ENCODE measurements around the gene RAB11B.
A peak's percentile ranks its signal among the peaks of the same experiment; 100 is the strongest.
"Not testable (repeated sequence)": the region's sequence is repeated elsewhere in the genome, so short reads cannot be mapped to it uniquely, and the experiment has no call there.

The RAB11B gene

DNA sequence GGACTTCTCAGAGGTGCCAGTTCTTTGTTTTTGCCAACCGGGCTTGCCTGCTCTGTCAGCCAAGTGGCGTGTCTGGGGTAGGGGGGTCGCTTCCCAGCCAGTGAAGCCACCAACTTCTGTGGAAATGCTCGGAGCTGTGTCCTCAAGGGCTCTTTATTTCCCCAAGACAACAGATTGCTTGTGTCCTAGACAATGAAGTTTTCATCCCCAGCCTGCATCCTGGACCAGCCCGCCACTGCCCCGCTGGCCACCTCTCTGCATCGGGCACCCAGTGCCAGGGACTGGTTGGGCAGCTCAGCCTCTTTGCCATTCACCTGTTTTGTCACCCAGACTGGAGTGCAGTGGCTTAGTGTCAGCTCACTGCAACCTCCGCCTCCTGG, 3.7 kb downstream of the RAB11B start:
- peak; percentile 94 for DNase-seq (ENCODE audit: low spot score)

DNA sequence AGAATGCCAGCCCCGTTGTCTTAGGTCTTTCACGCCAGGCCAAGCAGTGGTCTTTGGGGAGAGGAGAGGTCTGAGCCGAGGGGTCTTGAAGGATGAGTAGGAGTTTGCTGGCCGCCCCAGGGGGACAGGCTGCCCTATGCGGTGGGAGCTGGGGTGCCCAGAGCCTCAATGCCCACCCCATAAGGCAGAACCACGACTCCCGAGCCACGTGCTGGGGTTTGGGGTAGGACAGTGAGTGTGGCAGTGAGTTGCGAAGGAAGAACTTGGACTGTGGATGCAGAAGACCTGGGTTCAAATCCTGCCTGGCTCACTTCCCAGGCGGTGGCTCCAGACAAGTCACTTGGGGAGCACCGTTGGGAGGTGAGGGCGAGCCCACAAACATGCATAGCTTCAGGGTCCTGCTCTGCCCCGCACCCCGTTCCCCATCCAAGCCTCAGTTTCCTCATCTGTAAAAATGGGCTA, 5.5 kb downstream of the RAB11B start:
- no peak for DNase-seq (ENCODE audit: low spot score)

GRCh38 chr19:8396185-8396562, 6.0 kb downstream of the RAB11B start:
- no peak for DNase-seq (ENCODE audit: low spot score)

GRCh38 chr19:8396563-8397203, 6.5 kb downstream of the RAB11B start:
- peak; percentile 84 for DNase-seq (ENCODE audit: low spot score)

GRCh38 chr19:8397271-8397670, 7.1 kb downstream of the RAB11B start:
- no peak for DNase-seq (ENCODE audit: low spot score)

DNA sequence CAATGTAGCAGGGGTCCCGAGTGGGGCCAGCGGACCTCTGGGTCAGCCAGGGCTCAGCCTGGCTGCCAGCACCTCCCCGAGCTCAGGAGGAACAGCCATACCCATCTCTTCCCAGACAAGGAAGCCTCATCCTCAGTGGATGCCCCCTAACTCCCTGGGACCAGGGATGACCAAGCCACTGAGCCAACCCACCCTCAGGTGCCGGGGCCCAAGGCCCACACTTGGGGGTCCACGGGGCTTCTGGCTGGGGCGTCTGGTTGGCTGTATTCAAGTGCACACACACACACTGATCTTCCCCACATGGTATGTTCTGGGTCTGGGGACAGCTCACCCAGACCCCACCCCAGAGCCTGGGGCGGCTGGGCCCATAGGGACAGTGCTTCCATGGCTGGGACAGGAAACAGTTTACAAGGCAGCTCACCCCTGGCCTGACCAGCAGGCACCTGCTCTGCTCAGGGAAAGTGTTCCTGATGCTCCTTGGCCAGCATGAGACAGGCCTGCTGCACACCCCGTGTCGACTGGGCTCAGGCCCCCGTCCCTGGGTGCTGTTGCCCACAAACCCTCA, 7.7 kb downstream of the RAB11B start:
- no peak for DNase-seq (ENCODE audit: low spot score)

DNA sequence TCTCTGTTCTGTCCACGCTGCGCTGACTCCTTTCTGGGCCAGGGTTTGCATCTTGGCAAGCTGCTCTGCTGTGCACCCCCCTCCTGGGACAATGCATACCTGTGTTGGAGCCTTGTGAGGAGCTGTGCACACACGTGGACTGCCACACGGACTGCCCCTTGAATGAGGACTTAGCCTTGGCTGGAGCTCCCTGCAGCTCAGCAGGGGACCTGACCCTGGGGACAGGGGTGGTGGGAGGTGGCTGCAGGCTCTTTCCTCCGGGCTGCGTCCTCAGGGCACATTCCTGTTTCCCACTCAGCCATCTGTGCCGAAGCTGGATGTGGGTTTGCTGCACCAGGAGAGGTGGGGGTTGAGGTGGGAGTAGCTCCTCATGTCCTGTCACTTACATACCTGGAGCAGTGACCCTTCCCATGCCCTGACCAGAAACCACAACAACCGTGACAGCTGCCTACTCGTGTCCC, 8.2 kb downstream of the RAB11B start:
- no peak for DNase-seq (ENCODE audit: low spot score)

DNA sequence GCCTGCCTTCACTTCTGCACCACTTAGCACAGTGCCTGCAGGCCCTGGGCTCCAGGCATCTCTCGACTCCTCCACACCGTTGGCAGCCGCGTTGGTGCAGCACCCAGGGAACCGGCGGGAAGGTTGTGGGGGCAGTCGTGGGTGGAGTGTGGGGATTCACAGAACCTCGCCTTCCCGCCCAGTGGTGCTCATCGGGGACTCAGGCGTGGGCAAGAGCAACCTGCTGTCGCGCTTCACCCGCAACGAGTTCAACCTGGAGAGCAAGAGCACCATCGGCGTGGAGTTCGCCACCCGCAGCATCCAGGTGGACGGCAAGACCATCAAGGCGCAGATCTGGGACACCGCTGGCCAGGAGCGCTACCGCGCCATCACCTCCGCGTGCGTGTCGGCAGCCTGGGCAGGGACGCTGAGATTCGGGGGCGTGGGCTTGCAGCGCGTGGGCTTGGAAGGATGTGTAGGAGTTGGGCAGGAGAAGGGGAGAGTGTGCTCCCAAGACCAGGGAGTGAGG, 9.6 kb downstream of the RAB11B start:
- DNase-seq (ENCODE audit: low spot score) = no peak

DNA sequence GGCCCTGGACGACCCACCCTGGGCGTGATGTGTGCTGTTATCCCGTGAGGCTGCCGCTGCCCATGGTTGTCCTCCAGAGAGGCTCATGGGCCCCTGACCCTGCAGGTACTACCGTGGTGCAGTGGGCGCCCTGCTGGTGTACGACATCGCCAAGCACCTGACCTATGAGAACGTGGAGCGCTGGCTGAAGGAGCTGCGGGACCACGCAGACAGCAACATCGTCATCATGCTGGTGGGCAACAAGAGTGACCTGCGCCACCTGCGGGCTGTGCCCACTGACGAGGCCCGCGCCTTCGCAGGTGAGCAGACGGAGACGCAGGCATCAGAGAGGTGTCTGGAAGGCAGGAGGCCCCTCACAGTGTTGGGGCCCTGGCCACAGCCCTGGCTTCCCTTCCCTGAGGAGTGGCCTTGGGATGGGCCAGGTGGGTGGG, 11.8 kb downstream of the RAB11B start:
- no peak for DNase-seq (ENCODE audit: low spot score)

GRCh38 chr19:8403098-8403819, 13.1 kb downstream of the RAB11B start:
- DNase-seq (ENCODE audit: low spot score) = no peak

GRCh38 chr19:8403820-8404109, 13.6 kb downstream of the RAB11B start:
- no peak for DNase-seq (ENCODE audit: low spot score)

GRCh38 chr19:8404391-8405151, 14.4 kb downstream of the RAB11B start:
- no peak for DNase-seq (ENCODE audit: low spot score)

DNA sequence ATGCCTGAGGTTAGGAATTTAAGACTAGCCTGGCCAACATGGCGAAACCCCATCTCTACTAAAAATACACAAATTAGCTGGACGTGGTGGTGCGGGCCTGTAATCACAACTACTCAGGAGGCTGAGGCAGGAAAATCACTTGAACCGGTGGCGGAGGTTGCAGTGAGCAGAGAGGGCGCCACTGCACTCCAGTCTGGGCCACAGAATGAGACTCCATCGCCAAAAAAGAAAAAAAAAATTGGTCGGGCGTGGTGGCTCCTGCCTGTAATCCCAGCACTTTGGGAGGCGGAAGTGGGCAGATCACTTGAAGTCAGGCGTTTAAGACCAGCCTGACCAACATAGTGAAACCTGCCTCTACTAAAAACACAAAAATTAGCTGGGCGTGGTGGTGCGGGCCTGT, 20.6 kb downstream of the RAB11B start:
- not testable (repeated sequence) for DNase-seq (ENCODE audit: low spot score)

GRCh38 chr19:8412783-8413628, 22.8 kb downstream of the RAB11B start, which contains the start of gene MARCHF2:
Gene MARCHF2, plus strand, starts transcription at chr19:8413305. Its CDS starts 8,536 bp downstream, at chr19:8421841.
- peak; percentile 99 for DNase-seq (ENCODE audit: low spot score)

GRCh38 chr19:8413629-8413995, 23.5 kb downstream of the RAB11B start:
- no peak for DNase-seq (ENCODE audit: low spot score)

DNA sequence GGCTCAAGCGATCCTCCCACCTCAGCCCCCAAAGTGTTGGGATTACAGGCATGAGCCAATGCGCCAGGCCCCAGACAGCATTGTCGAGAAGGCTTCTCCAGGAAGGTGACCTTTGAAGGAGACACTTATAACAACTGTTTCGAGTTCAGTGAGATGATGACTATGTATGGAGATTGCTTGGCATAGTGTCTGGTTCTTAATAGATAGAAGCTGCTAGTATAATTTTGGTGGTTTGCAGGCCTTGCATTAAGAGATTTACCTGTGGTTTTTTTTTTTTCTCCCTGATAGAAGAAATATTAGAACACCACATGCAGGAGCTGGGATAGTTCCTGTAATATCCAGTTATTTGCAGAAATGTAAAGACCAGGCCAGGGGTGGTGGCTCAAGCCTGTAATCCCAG, 26.6 kb downstream of the RAB11B start:
- no peak for DNase-seq (ENCODE audit: low spot score)

GRCh38 chr19:8421484-8422461, 31.6 kb downstream of the RAB11B start:
- DNase-seq (ENCODE audit: low spot score) = no peak

GRCh38 chr19:8423817-8424223, 33.7 kb downstream of the RAB11B start:
- peak; percentile 58 for DNase-seq (ENCODE audit: low spot score)

GRCh38 chr19:8425331-8425730, 35.2 kb downstream of the RAB11B start:
- not testable (repeated sequence) for DNase-seq (ENCODE audit: low spot score)

GRCh38 chr19:8426283-8426682, 36.1 kb downstream of the RAB11B start:
- DNase-seq (ENCODE audit: low spot score) = no peak

All from Ammon's horn (tissue), 1 donor.